OCI-LY7 (cell line): Measurements from ENCODE around the gene MED14.

Experiments used
- EZH2phosphoT487 ChIP-seq: fragments of 200-600 bp; sonication (generic); IDR thresholded peaks from 2 replicates; pipeline ENCODE4 v1.6.1; 2018; ENCODE audit warnings: low read depth, borderline replicate concordance, mild to moderate bottlenecking, mixed run types, antibody characterized with exemption, low read length, moderate library complexity, mixed read lengths
- TF ChIP-seq, protein P1 (sequence below): fragments of 200-600 bp; sonication (generic); conservative IDR thresholded peaks from 2 replicates; pipeline ENCODE4 v1.5.1; 2014; ENCODE audit warnings: mild to moderate bottlenecking, antibody characterized with exemption, low read length, moderate library complexity, mixed read lengths

DNA sequence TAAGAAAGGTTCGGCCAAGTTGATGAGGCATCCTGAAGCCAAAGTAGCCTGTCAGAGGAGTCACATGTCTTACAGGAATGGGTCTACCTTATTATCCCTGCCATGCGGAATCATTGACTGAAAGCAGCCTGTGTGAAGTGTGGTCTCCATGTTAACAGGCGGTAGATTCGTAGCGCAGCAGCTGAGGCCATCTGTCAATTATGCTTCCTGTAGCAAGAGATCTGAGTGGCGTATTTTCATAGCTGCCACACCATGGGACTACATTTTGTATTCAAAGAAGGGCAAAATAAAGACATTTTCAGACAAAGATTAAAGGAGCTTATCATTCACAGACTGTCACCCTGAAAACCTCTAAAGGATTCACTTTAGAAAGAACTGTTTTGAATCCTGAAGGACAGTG lies 11.2 kb upstream of the MED14 start:
- TF ChIP-seq, protein P1, sequence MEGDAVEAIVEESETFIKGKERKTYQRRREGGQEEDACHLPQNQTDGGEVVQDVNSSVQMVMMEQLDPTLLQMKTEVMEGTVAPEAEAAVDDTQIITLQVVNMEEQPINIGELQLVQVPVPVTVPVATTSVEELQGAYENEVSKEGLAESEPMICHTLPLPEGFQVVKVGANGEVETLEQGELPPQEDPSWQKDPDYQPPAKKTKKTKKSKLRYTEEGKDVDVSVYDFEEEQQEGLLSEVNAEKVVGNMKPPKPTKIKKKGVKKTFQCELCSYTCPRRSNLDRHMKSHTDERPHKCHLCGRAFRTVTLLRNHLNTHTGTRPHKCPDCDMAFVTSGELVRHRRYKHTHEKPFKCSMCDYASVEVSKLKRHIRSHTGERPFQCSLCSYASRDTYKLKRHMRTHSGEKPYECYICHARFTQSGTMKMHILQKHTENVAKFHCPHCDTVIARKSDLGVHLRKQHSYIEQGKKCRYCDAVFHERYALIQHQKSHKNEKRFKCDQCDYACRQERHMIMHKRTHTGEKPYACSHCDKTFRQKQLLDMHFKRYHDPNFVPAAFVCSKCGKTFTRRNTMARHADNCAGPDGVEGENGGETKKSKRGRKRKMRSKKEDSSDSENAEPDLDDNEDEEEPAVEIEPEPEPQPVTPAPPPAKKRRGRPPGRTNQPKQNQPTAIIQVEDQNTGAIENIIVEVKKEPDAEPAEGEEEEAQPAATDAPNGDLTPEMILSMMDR: no peak
- TF ChIP-seq EZH2phosphoT487: no peak
